ENCODE data around the gene CTF1. TPM values are rescaled to one million over a fixed set of nuclear protein-coding genes. Genes with fewer than 3 reads are reported as not detected.
"Not testable (repeated sequence)": the region's sequence is repeated elsewhere in the genome, so short reads cannot be mapped to it uniquely, and the experiment has no call there.

Gene CTF1, protein sequence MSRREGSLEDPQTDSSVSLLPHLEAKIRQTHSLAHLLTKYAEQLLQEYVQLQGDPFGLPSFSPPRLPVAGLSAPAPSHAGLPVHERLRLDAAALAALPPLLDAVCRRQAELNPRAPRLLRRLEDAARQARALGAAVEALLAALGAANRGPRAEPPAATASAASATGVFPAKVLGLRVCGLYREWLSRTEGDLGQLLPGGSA
- polyA plus RNA-seq (2013, experiment 1 of 2) = 1.0 TPM
- polyA plus RNA-seq (2013, experiment 2 of 2) = 1.6 TPM

DNA sequence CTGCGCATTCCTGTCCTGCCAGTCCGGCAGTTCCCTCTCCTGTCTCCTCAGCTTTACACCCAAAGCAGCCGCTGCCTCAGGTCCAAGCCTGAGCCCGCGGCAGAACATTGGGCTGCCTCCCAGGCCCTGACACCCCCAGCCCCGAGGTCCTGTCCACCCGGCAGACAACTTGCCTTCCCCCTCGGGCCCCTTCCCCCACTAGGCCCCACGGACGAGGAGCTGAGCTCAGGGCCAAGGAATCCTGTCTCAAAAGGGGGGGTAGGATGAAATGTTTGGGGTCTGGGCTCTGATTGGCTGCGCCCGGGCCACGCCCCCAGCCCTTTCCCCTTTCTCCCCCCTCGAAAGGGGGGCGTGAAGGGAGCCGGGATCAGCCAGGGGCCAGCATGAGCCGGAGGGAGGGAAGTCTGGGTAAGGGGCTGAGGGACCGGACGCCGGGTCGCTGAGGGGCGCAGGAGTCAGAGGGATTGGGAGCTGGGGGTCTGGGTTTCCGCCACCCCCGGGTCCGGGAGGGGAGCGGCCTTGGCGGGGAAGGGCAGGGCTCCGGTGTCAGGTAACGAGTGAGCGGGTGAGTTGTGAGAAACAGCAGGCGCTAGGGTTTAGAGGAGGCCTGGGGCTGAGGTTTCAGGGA, at the start of gene CTF1:
CTF1 (plus strand) TSS at position 354 of the 628 bp plus-strand sequence; CDS start at position 384, 30 bp downstream.
- 0 out of 2 replicates have a peak, but pooled peaks cover under 1% of the 10 kb centered on the region for H3K36me3 ChIP-seq (ENCODE audit: insufficient read depth, low read length)
- H3K27me3 ChIP-seq (ENCODE audit: insufficient read depth, low read length) = peaks cover 33% of the 10 kb centered on the region
- WGBS = 1% methylated on average over 27 of the region's 31 CpGs
- peaks cover 15% of the 10 kb centered on the region; the same call in 1 of the 2 replicates for H3K4me1 ChIP-seq (ENCODE audit: insufficient read depth, low read length)
- H3K4me3 ChIP-seq (ENCODE audit: low read length) = peak within 1 kb of the TSS; percentile 81
- H3K9ac ChIP-seq (ENCODE audit: low read depth, low read length) = peak within 1 kb of the TSS; percentile 69
- peak within 1 kb of the TSS; percentile 90 for H3K27ac ChIP-seq (ENCODE audit: low read depth, low read length)
- H3K9me3 ChIP-seq (ENCODE audit: insufficient read depth, low read depth, low read length) = no peaks in the 10 kb centered on the region

DNA sequence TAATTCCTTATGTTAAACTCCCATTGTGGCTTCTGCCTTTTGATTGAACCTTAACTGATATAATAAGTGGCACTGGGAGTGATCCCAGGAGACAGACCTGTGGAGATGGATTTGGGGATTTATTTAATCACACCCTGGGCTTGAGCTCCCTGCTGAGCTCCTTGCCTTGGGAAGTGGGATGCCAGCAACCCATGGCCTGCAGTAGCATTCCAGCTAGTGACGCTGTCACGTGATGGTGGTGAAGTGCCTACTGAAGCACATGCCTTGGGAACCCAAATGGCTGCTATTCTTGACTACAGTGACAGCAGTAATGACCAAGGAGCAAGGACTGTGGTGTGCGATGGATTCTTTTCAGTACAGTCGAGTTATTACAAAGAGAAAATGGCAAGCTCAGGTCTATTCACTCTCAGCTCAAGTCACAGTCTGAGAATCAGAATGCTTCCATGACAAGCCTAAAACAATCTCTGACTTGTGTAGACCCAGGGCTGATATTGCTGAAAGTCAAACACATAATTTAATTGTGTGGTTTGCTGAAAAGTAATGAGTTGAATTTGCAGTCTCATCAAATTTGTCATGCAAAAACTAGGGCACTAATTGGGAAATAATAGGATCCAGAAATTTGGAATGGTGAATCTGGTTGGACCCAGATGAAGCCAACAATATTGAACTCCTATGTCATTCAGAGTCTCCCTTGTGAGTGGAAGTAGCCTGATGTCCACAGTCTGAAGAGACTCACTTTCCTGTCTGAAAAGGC, 49.6 kb upstream of the CTF1 start:
- Histone ChIP-seq H3K27ac (ENCODE audit: low read depth, low read length) (no peak overlapping the region), H3K27me3 (ENCODE audit: insufficient read depth, low read length) (no peaks in the 10 kb centered on the region; the same call in 1 of the 2 replicates)
- WGBS = 82% methylated on average over 4 of the region's 4 CpGs

DNA sequence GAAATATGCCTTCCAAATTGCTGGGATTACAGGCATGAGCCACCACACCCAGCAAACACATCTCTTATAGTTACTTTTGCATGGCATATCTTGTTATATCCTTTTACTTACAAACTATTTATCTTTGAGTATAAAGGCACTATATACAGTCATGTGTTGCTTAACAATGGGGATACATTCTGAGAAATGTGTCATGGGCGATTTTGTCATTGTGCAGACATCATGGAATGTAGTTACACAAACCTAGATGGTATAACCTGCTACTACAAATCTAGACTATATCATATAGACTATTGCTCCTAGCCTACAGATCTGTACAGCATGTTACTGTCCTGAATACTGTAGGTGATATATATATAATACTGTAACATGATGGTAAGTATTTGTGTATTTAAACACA, 46.2 kb upstream of the CTF1 start:
- Histone ChIP-seq H3K9me3 (ENCODE audit: insufficient read depth, low read depth, low read length) (no peaks in the 10 kb centered on the region), H3K4me1 (ENCODE audit: insufficient read depth, low read length) (no peaks in the 10 kb centered on the region), H3K9ac (ENCODE audit: low read depth, low read length) (no peak overlapping the region), H3K27ac (ENCODE audit: low read depth, low read length) (no peak overlapping the region), H3K36me3 (ENCODE audit: insufficient read depth, low read length) (no peaks in the 10 kb centered on the region), H3K27me3 (ENCODE audit: insufficient read depth, low read length) (peaks cover 4% of the 10 kb centered on the region), H3K4me3 (ENCODE audit: low read length) (no peak overlapping the region)
- WGBS = 60% methylated on average over 1 of the region's 1 CpG

More for the DNA sequence above, 49.6 kb upstream of the CTF1 start:
- Histone ChIP-seq H3K9me3 (ENCODE audit: insufficient read depth, low read depth, low read length) (no peaks in the 10 kb centered on the region), H3K4me3 (ENCODE audit: low read length) (no peak overlapping the region), H3K4me1 (ENCODE audit: insufficient read depth, low read length) (no peaks in the 10 kb centered on the region), H3K36me3 (ENCODE audit: insufficient read depth, low read length) (no peaks in the 10 kb centered on the region), H3K9ac (ENCODE audit: low read depth, low read length) (no peak overlapping the region)

DNA sequence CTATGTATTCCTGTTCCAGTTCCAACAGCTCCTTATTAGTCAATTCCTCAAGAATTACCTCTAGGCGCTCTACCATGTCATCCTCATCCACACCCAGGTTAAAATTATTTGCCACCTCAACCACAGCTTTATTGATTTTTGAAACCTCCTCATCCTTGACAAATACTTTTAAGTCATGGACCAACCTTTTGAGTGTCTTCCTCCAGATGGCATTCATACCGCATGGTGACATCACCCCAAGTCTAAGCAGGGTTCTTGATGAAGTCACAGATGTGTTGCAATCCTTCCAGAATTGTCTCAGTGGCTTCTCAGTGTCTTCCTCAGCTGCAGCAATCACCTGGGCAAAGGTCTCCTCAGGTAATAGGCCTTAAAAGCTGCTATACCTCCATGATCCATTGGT, 42.7 kb upstream of the CTF1 start:
- Histone ChIP-seq H3K27me3 (ENCODE audit: insufficient read depth, low read length) (peaks cover 19% of the 10 kb centered on the region), H3K4me3 (ENCODE audit: low read length) (no peak overlapping the region), H3K9me3 (ENCODE audit: insufficient read depth, low read depth, low read length) (no peaks in the 10 kb centered on the region), H3K9ac (ENCODE audit: low read depth, low read length) (no peak overlapping the region), H3K36me3 (ENCODE audit: insufficient read depth, low read length) (no peaks in the 10 kb centered on the region), H3K27ac (ENCODE audit: low read depth, low read length) (no peak overlapping the region), H3K4me1 (ENCODE audit: insufficient read depth, low read length) (no peaks in the 10 kb centered on the region)
- WGBS = 93% methylated on average over 2 of the region's 2 CpGs

DNA sequence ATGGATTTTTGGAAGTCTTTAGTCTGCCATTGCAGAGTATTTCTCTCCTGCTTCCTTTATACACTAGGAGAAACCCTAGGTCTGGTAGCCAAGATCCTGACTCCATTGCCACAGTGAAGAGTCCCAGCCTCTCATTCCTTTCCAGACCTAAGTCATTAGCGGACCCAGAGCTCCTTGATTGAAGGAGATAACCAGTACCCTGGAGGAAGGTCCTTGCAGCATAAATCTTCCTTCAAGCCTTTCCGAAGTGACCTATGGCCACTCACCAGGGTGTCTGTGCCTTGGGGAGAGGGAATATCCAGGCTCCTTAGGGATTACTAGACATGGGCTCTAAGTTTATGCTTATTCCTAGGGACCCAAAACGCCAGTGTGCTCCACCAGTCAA, 38.3 kb upstream of the CTF1 start:
- Histone ChIP-seq H3K9me3 (ENCODE audit: insufficient read depth, low read depth, low read length) (no peaks in the 10 kb centered on the region), H3K36me3 (ENCODE audit: insufficient read depth, low read length) (no peaks in the 10 kb centered on the region), H3K27me3 (ENCODE audit: insufficient read depth, low read length) (peaks cover 32% of the 10 kb centered on the region), H3K4me1 (ENCODE audit: insufficient read depth, low read length) (no peaks in the 10 kb centered on the region), H3K27ac (ENCODE audit: low read depth, low read length) (no peak overlapping the region), H3K9ac (ENCODE audit: low read depth, low read length) (no peak overlapping the region), H3K4me3 (ENCODE audit: low read length) (no peak overlapping the region)
- WGBS = 75% methylated on average over 3 of the region's 3 CpGs

DNA sequence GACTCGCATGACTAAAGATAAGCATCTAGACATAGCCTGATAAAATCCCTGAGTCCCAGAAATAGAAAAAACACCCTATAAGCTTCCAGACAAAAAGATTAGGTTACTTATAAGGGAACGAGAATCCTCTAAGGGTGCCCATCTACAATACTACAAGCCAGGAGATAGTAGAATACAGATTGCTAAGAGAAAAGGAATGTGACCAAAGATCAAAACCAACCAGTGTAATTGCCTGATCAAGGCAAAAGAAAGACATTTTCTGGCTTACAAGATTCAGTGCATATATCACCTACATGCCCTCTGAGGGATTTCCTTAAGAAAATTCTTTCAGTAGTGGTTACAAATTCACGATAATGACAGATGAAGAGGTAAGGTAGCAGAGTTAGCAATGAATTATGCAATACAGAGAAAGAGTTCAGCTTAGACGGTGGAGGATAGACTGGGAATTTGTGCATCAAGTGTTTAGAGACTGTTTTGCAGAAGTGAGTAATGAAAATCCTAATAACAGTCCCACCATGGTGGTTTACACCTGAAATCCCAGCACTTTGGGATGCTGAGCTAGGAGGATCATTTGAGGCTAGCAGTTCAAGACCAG, 37.5 kb upstream of the CTF1 start:
- no peaks in the 10 kb centered on the region for H3K36me3 ChIP-seq (ENCODE audit: insufficient read depth, low read length)
- no peak overlapping the region for H3K27ac ChIP-seq (ENCODE audit: low read depth, low read length)
- peaks cover 32% of the 10 kb centered on the region for H3K27me3 ChIP-seq (ENCODE audit: insufficient read depth, low read length)
- 86% methylated on average over 2 of the region's 4 CpGs for WGBS
- no peaks in the 10 kb centered on the region for H3K9me3 ChIP-seq (ENCODE audit: insufficient read depth, low read depth, low read length)
- H3K9ac ChIP-seq (ENCODE audit: low read depth, low read length) = no peak overlapping the region
- no peaks in the 10 kb centered on the region for H3K4me1 ChIP-seq (ENCODE audit: insufficient read depth, low read length)
- no peak overlapping the region for H3K4me3 ChIP-seq (ENCODE audit: low read length)

DNA sequence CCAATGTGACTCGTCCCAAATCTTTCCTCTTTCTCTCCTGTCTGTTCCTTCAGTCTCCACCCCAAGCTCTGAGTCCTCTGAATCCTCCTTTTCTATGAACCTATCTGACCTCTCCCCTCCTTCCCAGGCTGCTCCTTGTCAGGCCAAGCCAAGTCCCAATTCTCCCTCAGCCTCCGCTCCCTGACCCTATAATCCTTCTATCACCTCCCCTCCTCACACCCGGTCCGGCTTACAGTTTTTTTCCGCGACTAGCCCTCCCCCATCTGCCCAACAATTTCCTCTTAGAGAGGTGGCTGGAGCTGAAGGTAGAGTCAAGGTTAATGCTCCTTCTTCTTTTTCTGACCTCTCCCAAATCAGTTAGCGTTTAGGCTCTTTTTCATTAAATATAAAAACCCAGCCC, 35.7 kb upstream of the CTF1 start:
- H3K27ac ChIP-seq (ENCODE audit: low read depth, low read length); H3K4me3 ChIP-seq (ENCODE audit: low read length); H3K9ac ChIP-seq (ENCODE audit: low read depth, low read length); H3K9me3 ChIP-seq (ENCODE audit: insufficient read depth, low read depth, low read length); H3K36me3 ChIP-seq (ENCODE audit: insufficient read depth, low read length); H3K4me1 ChIP-seq (ENCODE audit: insufficient read depth, low read length): not testable (repeated sequence)
- peaks cover 27% of the 10 kb centered on the region for H3K27me3 ChIP-seq (ENCODE audit: insufficient read depth, low read length)
- WGBS = 77% methylated on average over 7 of the region's 7 CpGs

DNA sequence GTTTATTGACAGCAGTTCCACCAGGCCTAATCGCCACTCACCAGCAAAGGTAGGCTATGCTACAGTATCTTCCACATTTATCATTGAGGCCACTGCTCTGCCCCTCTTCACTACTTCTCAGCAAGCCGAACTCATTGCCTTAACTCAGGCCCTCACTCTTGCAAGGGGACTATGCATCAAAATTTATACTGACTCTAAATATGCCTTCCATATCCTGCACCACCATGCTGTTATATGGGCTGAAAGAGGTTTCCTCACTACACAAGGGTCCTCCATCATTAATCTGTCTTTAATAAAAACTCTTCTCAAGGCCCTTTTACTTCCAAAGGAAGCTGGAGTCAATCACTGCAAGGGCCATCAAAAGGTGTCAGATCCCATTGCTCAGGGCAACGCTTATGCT, 33.2 kb upstream of the CTF1 start:
- H3K4me1 ChIP-seq (ENCODE audit: insufficient read depth, low read length); H3K36me3 ChIP-seq (ENCODE audit: insufficient read depth, low read length); H3K4me3 ChIP-seq (ENCODE audit: low read length); H3K9ac ChIP-seq (ENCODE audit: low read depth, low read length); H3K27ac ChIP-seq (ENCODE audit: low read depth, low read length); H3K9me3 ChIP-seq (ENCODE audit: insufficient read depth, low read depth, low read length): not testable (repeated sequence)
- 88% methylated on average over 3 of the region's 3 CpGs for WGBS
- peaks cover 19% of the 10 kb centered on the region for H3K27me3 ChIP-seq (ENCODE audit: insufficient read depth, low read length)

DNA sequence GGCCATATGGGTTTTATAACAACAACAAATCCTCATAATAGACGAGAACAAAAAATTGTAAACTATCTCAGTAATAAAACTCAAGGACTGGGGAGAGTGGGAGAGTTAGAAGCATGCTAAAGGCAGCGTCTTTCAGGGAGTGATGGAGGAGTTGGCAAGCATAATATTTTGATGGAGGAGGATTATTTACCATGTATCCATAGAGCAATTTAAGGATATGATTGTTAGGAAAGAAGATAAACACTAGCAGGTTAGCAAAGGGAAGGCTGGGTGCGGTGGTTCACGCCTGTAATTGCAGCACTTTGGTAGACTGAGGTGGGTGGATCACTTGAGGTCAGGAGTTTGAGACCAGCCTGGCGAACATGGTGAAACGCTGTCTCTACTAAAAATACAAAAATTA, 30.4 kb upstream of the CTF1 start:
- WGBS = 78% methylated on average over 5 of the region's 6 CpGs
- Histone ChIP-seq H3K4me1 (ENCODE audit: insufficient read depth, low read length) (no peaks in the 10 kb centered on the region), H3K36me3 (ENCODE audit: insufficient read depth, low read length) (no peaks in the 10 kb centered on the region), H3K9me3 (ENCODE audit: insufficient read depth, low read depth, low read length) (no peaks in the 10 kb centered on the region), H3K27ac (ENCODE audit: low read depth, low read length) (no peak overlapping the region), H3K27me3 (ENCODE audit: insufficient read depth, low read length) (peaks cover 9% of the 10 kb centered on the region; the same call in 1 of the 2 replicates), H3K4me3 (ENCODE audit: low read length) (no peak overlapping the region), H3K9ac (ENCODE audit: low read depth, low read length) (no peak overlapping the region)

DNA sequence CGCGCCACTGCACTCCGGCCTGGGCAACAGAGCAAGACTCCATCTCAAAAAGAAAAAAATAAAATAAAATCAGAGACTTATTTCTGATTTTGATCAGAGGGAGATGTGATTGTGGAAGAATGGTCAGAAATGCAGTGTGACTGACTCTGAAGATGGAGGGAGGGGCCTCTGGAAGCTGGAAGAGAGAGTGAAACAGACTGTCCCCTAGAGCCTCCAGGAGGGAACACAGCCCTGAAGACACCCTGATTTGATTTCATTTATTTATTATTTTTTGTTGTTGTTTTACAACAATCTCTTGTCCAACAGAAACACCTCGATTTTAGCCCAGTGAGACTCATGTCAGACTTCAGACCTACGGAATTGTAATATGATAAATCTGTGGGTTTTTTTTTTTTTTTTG, 28.7 kb upstream of the CTF1 start:
- WGBS = 85% methylated on average over 4 of the region's 5 CpGs
- Histone ChIP-seq H3K9me3 (ENCODE audit: insufficient read depth, low read depth, low read length) (no peaks in the 10 kb centered on the region), H3K4me3 (ENCODE audit: low read length) (no peak overlapping the region), H3K27ac (ENCODE audit: low read depth, low read length) (no peak overlapping the region), H3K9ac (ENCODE audit: low read depth, low read length) (no peak overlapping the region), H3K4me1 (ENCODE audit: insufficient read depth, low read length) (no peaks in the 10 kb centered on the region), H3K27me3 (ENCODE audit: insufficient read depth, low read length) (peaks cover 24% of the 10 kb centered on the region), H3K36me3 (ENCODE audit: insufficient read depth, low read length) (no peaks in the 10 kb centered on the region)

DNA sequence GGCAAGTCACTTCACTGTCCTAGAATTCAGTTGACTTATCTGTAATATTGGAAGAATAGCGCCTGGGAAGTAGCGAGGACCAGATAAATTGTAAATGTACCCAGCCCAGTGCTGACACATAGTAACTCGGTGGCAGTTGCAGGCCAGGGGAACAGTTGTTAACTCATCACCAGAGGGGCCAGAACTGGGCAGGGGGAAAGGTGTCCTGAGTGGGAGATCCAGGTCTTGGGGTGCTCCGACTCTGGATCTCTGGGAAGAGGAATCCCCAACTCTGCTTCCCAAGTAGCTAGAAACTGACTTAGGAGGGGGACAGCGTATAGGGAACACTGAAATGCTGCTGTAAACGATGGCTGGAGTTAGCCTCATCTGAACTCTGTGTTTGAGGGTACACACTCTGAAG, 25.5 kb upstream of the CTF1 start:
- Histone ChIP-seq H3K4me1 (ENCODE audit: insufficient read depth, low read length) (no peaks in the 10 kb centered on the region), H3K36me3 (ENCODE audit: insufficient read depth, low read length) (no peaks in the 10 kb centered on the region), H3K9ac (ENCODE audit: low read depth, low read length) (no peak overlapping the region), H3K27ac (ENCODE audit: low read depth, low read length) (no peak overlapping the region), H3K9me3 (ENCODE audit: insufficient read depth, low read depth, low read length) (no peaks in the 10 kb centered on the region), H3K4me3 (ENCODE audit: low read length) (no peak overlapping the region), H3K27me3 (ENCODE audit: insufficient read depth, low read length) (peaks cover 47% of the 10 kb centered on the region)
- WGBS = 94% methylated on average over 6 of the region's 6 CpGs

Data from HUES64 (cell line).